IPS-15b (cell line): ENCODE results near the gene NF2.
A peak's percentile ranks its signal among the peaks of the same experiment; 100 is the strongest.

Experiments used
- H3K27me3 ChIP-seq: one replicate; pipeline ENCODE4 v1.6.1; 2013; ENCODE audit warnings: low read length; ENCODE audit not compliant: control insufficient read depth, insufficient read depth
- H3K36me3 ChIP-seq: one replicate; pipeline ENCODE4 v1.6.1; 2013; ENCODE audit warnings: low read length; ENCODE audit not compliant: control insufficient read depth, insufficient read depth
- H3K4me1 ChIP-seq: one replicate; pipeline ENCODE4 v1.6.1; 2013; ENCODE audit warnings: mild to moderate bottlenecking, low read length; ENCODE audit not compliant: control insufficient read depth, insufficient read depth
- H3K4me3 ChIP-seq: one replicate; pipeline ENCODE4 v1.5.1; 2013; ENCODE audit warnings: low read depth, low read length
- H3K9ac ChIP-seq: one replicate; pipeline ENCODE4 v1.6.1; 2013; ENCODE audit warnings: low read depth, mild to moderate bottlenecking, low read length
- H3K9me3 ChIP-seq: one replicate; pipeline ENCODE4 v1.6.1; 2013; ENCODE audit warnings: mild to moderate bottlenecking, low read length; ENCODE audit not compliant: control insufficient read depth, insufficient read depth

The NF2 gene

GRCh38 chr22:29733362-29734201 is 130.1 kb downstream of the NF2 start:
- peaks cover 3% of the 10 kb centered on the region for H3K4me1 ChIP-seq
- H3K36me3 ChIP-seq: peaks cover 2% of the 10 kb centered on the region
- no peaks in the 10 kb centered on the region for H3K9me3 ChIP-seq
- no peak overlapping the region for H3K9ac ChIP-seq
- H3K4me3 ChIP-seq: no peak overlapping the region
- no peaks in the 10 kb centered on the region for H3K27me3 ChIP-seq

GRCh38 chr22:29734406-29734805 is 131.0 kb downstream of the NF2 start:
- Histone ChIP-seq H3K4me3 (no peak overlapping the region), H3K27me3 (no peaks in the 10 kb centered on the region), H3K9me3 (no peaks in the 10 kb centered on the region), H3K4me1 (peaks cover 3% of the 10 kb centered on the region), H3K36me3 (peaks cover 2% of the 10 kb centered on the region), H3K9ac (no peak overlapping the region)

- H3K4me1 ChIP-seq: peaks cover 3% of the 10 kb centered on the region
- H3K27me3 ChIP-seq: no peaks in the 10 kb centered on the region
- no peaks in the 10 kb centered on the region for H3K9me3 ChIP-seq
- peak overlapping the region; percentile 54 for H3K9ac ChIP-seq
- peaks cover 2% of the 10 kb centered on the region for H3K36me3 ChIP-seq
- H3K4me3 ChIP-seq: no peak overlapping the region
Observed at GRCh38 chr22:29734838-29735237, 131.4 kb downstream of the NF2 start.

- no peak overlapping the region for H3K9ac ChIP-seq
- H3K36me3 ChIP-seq: peaks cover under 1% of the 10 kb centered on the region
- no peaks in the 10 kb centered on the region for H3K27me3 ChIP-seq
- H3K4me3 ChIP-seq: no peak overlapping the region
- peaks cover 3% of the 10 kb centered on the region for H3K4me1 ChIP-seq
- no peaks in the 10 kb centered on the region for H3K9me3 ChIP-seq
Observed at GRCh38 chr22:29735416-29735815, 132.0 kb downstream of the NF2 start.

GRCh38 chr22:29737251-29738117 is 134.1 kb downstream of the NF2 start:
- H3K27me3 ChIP-seq: no peaks in the 10 kb centered on the region
- H3K9ac ChIP-seq: no peak overlapping the region
- no peaks in the 10 kb centered on the region for H3K9me3 ChIP-seq
- peaks cover 3% of the 10 kb centered on the region for H3K4me1 ChIP-seq
- H3K4me3 ChIP-seq: no peak overlapping the region
- no peaks in the 10 kb centered on the region for H3K36me3 ChIP-seq

GRCh38 chr22:29738118-29738815 is 134.8 kb downstream of the NF2 start:
- Histone ChIP-seq H3K4me1 (peaks cover 3% of the 10 kb centered on the region), H3K9ac (no peak overlapping the region), H3K36me3 (no peaks in the 10 kb centered on the region), H3K4me3 (no peak overlapping the region), H3K27me3 (no peaks in the 10 kb centered on the region), H3K9me3 (no peaks in the 10 kb centered on the region)

- peaks cover 3% of the 10 kb centered on the region for H3K4me1 ChIP-seq
Observed at GRCh38 chr22:29739346-29739875, 136.0 kb downstream of the NF2 start.

GRCh38 chr22:29740216-29740615 is 136.8 kb downstream of the NF2 start:
- Histone ChIP-seq H3K4me1 (peaks cover under 1% of the 10 kb centered on the region), H3K36me3 (no peaks in the 10 kb centered on the region), H3K4me3 (no peak overlapping the region), H3K9ac (no peak overlapping the region), H3K27me3 (no peaks in the 10 kb centered on the region), H3K9me3 (no peaks in the 10 kb centered on the region)

More at GRCh38 chr22:29739346-29739875, 136.0 kb downstream of the NF2 start:
- Histone ChIP-seq H3K36me3 (no peaks in the 10 kb centered on the region), H3K9ac (no peak overlapping the region), H3K27me3 (no peaks in the 10 kb centered on the region), H3K9me3 (no peaks in the 10 kb centered on the region), H3K4me3 (no peak overlapping the region)

GRCh38 chr22:29741926-29742325 is 138.5 kb downstream of the NF2 start:
- Histone ChIP-seq H3K9me3 (no peaks in the 10 kb centered on the region), H3K27me3 (no peaks in the 10 kb centered on the region), H3K36me3 (no peaks in the 10 kb centered on the region), H3K4me3 (no peak overlapping the region), H3K4me1 (no peaks in the 10 kb centered on the region), H3K9ac (no peak overlapping the region)

GRCh38 chr22:29742326-29742725 is 138.9 kb downstream of the NF2 start:
- Histone ChIP-seq H3K4me3 (no peak overlapping the region), H3K36me3 (no peaks in the 10 kb centered on the region), H3K9me3 (no peaks in the 10 kb centered on the region), H3K27me3 (no peaks in the 10 kb centered on the region), H3K4me1 (no peaks in the 10 kb centered on the region), H3K9ac (no peak overlapping the region)

GRCh38 chr22:29744902-29745301 is 141.5 kb downstream of the NF2 start:
- no peaks in the 10 kb centered on the region for H3K4me1 ChIP-seq
- no peaks in the 10 kb centered on the region for H3K27me3 ChIP-seq
- no peak overlapping the region for H3K9ac ChIP-seq
- H3K36me3 ChIP-seq: peaks cover 3% of the 10 kb centered on the region
- no peak overlapping the region for H3K4me3 ChIP-seq
- no peaks in the 10 kb centered on the region for H3K9me3 ChIP-seq
